ENCODE results near the gene FGD3. TPM values are rescaled to one million over a fixed set of nuclear protein-coding genes. Genes with fewer than 3 reads are reported as not detected.

The FGD3 gene
- total RNA-seq, 1 experiment from 2014 or later = 26.6 TPM

GRCh38 chr9:92979283-92980056 is 32.1 kb downstream of the FGD3 start:
- no peaks in the 10 kb centered on the region for H3K27me3 ChIP-seq (replicated peaks; ENCODE audit: control insufficient read depth, insufficient read depth, low read length)
- ChIA-PET CTCF (no interaction called here), POLR2A (no interaction called here)
- Mint-ChIP-seq H3K4me3 (ENCODE audit: unreplicated experiment) (no peak overlapping the region), H3K4me1 (ENCODE audit: low read depth, unreplicated experiment) (no peaks in the 10 kb centered on the region), H3K9me3 (ENCODE audit: unreplicated experiment) (peaks cover 22% of the 10 kb centered on the region), H3K27me3 (ENCODE audit: insufficient read depth, unreplicated experiment) (no peaks in the 10 kb centered on the region), H3K36me3 (ENCODE audit: insufficient read depth, unreplicated experiment) (peaks cover 66% of the 10 kb centered on the region), H3K27ac (ENCODE audit: unreplicated experiment) (no peak overlapping the region)
- no peak for TF ChIP-seq CTCF (IDR thresholded peaks at IDR 0.05; ENCODE audit: insufficient read depth in 1 of 2, low read depth in 1 of 2, low read length in 1 of 2, severe bottlenecking in 1 of 2, unreplicated experiment in 1 of 2)
- no TSS peak for BruUV-seq (replicated peaks)
- no peak overlapping the region for H3K4me3 ChIP-seq (ENCODE audit: low read depth, low read length)
- H3K36me3 ChIP-seq (ENCODE audit: control insufficient read depth, insufficient read depth, low read length) = no peaks in the 10 kb centered on the region; the same call in none of the 2 replicates
- H3K4me1 ChIP-seq = peaks cover 18% of the 10 kb centered on the region
- no peak for DNase-seq
- intact Hi-C loops (cut with micrococcal nuclease; ENCODE audit: unreplicated experiment) = no loop called here
- H3K9me3 ChIP-seq = peaks cover 33% of the 10 kb centered on the region

GRCh38 chr9:92980085-92980745 is 32.9 kb downstream of the FGD3 start:
- POLR2A ChIA-PET = no interaction called here
- Mint-ChIP-seq H3K4me1 (ENCODE audit: low read depth, unreplicated experiment) (no peaks in the 10 kb centered on the region), H3K4me3 (ENCODE audit: unreplicated experiment) (no peak overlapping the region), H3K27ac (ENCODE audit: unreplicated experiment) (no peak overlapping the region), H3K27me3 (ENCODE audit: insufficient read depth, unreplicated experiment) (no peaks in the 10 kb centered on the region), H3K9me3 (ENCODE audit: unreplicated experiment) (peaks cover 22% of the 10 kb centered on the region), H3K36me3 (ENCODE audit: insufficient read depth, unreplicated experiment) (peaks cover 63% of the 10 kb centered on the region)
- CTCF ChIA-PET = no interaction called here
- intact Hi-C loops (cut with micrococcal nuclease; ENCODE audit: unreplicated experiment) = no loop called here
- no peaks in the 10 kb centered on the region for H3K27me3 ChIP-seq (replicated peaks; ENCODE audit: control insufficient read depth, insufficient read depth, low read length)
- no peaks in the 10 kb centered on the region; the same call in none of the 2 replicates for H3K36me3 ChIP-seq (ENCODE audit: control insufficient read depth, insufficient read depth, low read length)
- H3K9me3 ChIP-seq = peaks cover 26% of the 10 kb centered on the region
- TF ChIP-seq CTCF (IDR thresholded peaks at IDR 0.05; ENCODE audit: insufficient read depth in 1 of 2, low read depth in 1 of 2, low read length in 1 of 2, severe bottlenecking in 1 of 2, unreplicated experiment in 1 of 2) = no peak
- no peak overlapping the region for H3K4me3 ChIP-seq (ENCODE audit: low read depth, low read length)
- DNase-seq = no peak
- H3K4me1 ChIP-seq = peaks cover 10% of the 10 kb centered on the region
- BruUV-seq (replicated peaks) = no TSS peak

- BruUV-seq (replicated peaks) = no TSS peak
- H3K27me3 Mint-ChIP-seq (ENCODE audit: insufficient read depth, unreplicated experiment) = no peaks in the 10 kb centered on the region
Measured at GRCh38 chr9:92982130-92982529, 34.8 kb downstream of the FGD3 start.

More at GRCh38 chr9:92982130-92982529, 34.8 kb downstream of the FGD3 start:
- H3K27me3 ChIP-seq (replicated peaks; ENCODE audit: control insufficient read depth, insufficient read depth, low read length) = no peaks in the 10 kb centered on the region
- peaks cover 21% of the 10 kb centered on the region for H3K9me3 ChIP-seq
- POLR2A ChIA-PET = no interaction called here
- no peak for TF ChIP-seq CTCF (IDR thresholded peaks at IDR 0.05; ENCODE audit: insufficient read depth in 1 of 2, low read depth in 1 of 2, low read length in 1 of 2, severe bottlenecking in 1 of 2, unreplicated experiment in 1 of 2)
- H3K4me1 Mint-ChIP-seq (ENCODE audit: low read depth, unreplicated experiment) = peaks cover 8% of the 10 kb centered on the region
- no peaks in the 10 kb centered on the region for H3K4me1 ChIP-seq
- no peak for DNase-seq
- no peak overlapping the region for H3K4me3 Mint-ChIP-seq (ENCODE audit: unreplicated experiment)
- peaks cover 67% of the 10 kb centered on the region for H3K36me3 Mint-ChIP-seq (ENCODE audit: insufficient read depth, unreplicated experiment)
- H3K36me3 ChIP-seq (ENCODE audit: control insufficient read depth, insufficient read depth, low read length) = no peaks in the 10 kb centered on the region; the same call in 1 of the 2 replicates
- no peak overlapping the region for H3K27ac Mint-ChIP-seq (ENCODE audit: unreplicated experiment)
- no peak overlapping the region for H3K4me3 ChIP-seq (ENCODE audit: low read depth, low read length)
- peaks cover 37% of the 10 kb centered on the region for H3K9me3 Mint-ChIP-seq (ENCODE audit: unreplicated experiment)
- CTCF ChIA-PET = no interaction called here
- intact Hi-C loops (cut with micrococcal nuclease; ENCODE audit: unreplicated experiment) = no loop called here
